SK-N-SH (cell line): Measurements from ENCODE around the gene NRM. TPM values are rescaled to one million over a fixed set of nuclear protein-coding genes. Genes with fewer than 3 reads are reported as not detected.

Experiments used
- CTCF ChIA-PET: fragments of 300-600, 350-600 bp; formaldehyde crosslinking; extraction: SDS; loops from one replicate; lab custom pipeline; 2021; lab: Yijun Ruan, JAX
- POLR2A ChIA-PET: fragments of 350-600 bp; sonication (Branson Sonifier 250); formaldehyde crosslinking; extraction: SDS; loops from one replicate; lab custom pipeline; 2020; ENCODE audit warnings: antibody characterized with exemption, inconsistent platforms; lab: Yijun Ruan, JAX
- DNase-seq: peaks from one replicate; pipeline ENCODE4 v3.0.0; 2012
- H2AFZ ChIP-seq: fragments of 200-600 bp; sonication (generic); 2 replicates; pipeline ENCODE4 v1.8.1; 2016; ENCODE audit warnings: antibody characterized with exemption, mild to moderate bottlenecking, low read depth
- H3F3A ChIP-seq: fragments of 200-600 bp; sonication (generic); replicated peaks from 2 replicates; pipeline ENCODE3; 2016; ENCODE audit warnings: antibody characterized with exemption, mild to moderate bottlenecking; ENCODE audit not compliant: insufficient read depth
- H3K27ac ChIP-seq, 2 experiments: fragments of 200-500 bp in 1 of 2; fragments of 200-600 bp in 1 of 2; sonication (Bioruptor generic) in 1 of 2; sonication (generic), shearing (Covaris generic) in 1 of 2; 2 replicates each; pipeline versions ENCODE4 v1.5.1 to v1.6.1; 2014 to 2016; ENCODE audit warnings: low read depth in 2 of 2, inconsistent platforms in 1 of 2, low read length in 1 of 2, mild to moderate bottlenecking in 1 of 2, mixed read lengths in 1 of 2
- H3K27me3 ChIP-seq: fragments of 200-600 bp; sonication (generic), shearing (Covaris generic); 2 replicates; pipeline ENCODE4 v1.6.1; 2016; ENCODE audit warnings: mixed run types; ENCODE audit not compliant: insufficient read depth
- H3K36me3 ChIP-seq, 2 experiments: fragments of 200-500 bp in 1 of 2; fragments of 200-600 bp in 1 of 2; sonication (Bioruptor generic) in 1 of 2; sonication (generic) in 1 of 2; replicated peaks in 1 of 2; 2 replicates each; pipeline versions ENCODE3 to v1.5.1; 2014 to 2016; ENCODE audit warnings: low read length in 1 of 2, mild to moderate bottlenecking in 1 of 2; ENCODE audit not compliant: insufficient read depth in 2 of 2, control insufficient read depth in 1 of 2
- H3K4me1 ChIP-seq, 2 experiments: fragments of 200-500 bp in 1 of 2; fragments of 200-600 bp in 1 of 2; sonication (Bioruptor generic) in 1 of 2; sonication (generic), shearing (Covaris generic) in 1 of 2; 2 replicates each; pipeline versions ENCODE4 v1.5.1 to v1.6.1; 2014 to 2016; ENCODE audit warnings: low read depth in 1 of 2, low read length in 1 of 2, mixed run types in 1 of 2; ENCODE audit not compliant: insufficient read depth in 2 of 2, control insufficient read depth in 1 of 2
- H3K4me2 ChIP-seq: fragments of 200-600 bp; sonication (generic), shearing (Covaris generic); 2 replicates; pipeline ENCODE4 v1.6.1; 2017; ENCODE audit warnings: mixed run types
- H3K4me3 ChIP-seq, 2 experiments: fragments of 200-500 bp in 1 of 2; fragments of 200-600 bp in 1 of 2; sonication (Bioruptor generic) in 1 of 2; sonication (generic), shearing (Covaris generic) in 1 of 2; 2 replicates each; pipeline versions ENCODE4 v1.5.1 to v1.8.1; 2014 to 2016; ENCODE audit warnings: low read depth in 2 of 2, inconsistent platforms in 1 of 2, low read length in 1 of 2, mild to moderate bottlenecking in 1 of 2, mixed read lengths in 1 of 2, moderate library complexity in 1 of 2
- H3K79me2 ChIP-seq: fragments of 200-600 bp; sonication (generic); 2 replicates; pipeline ENCODE4 v1.8.1; 2017; ENCODE audit warnings: mild to moderate bottlenecking; ENCODE audit not compliant: insufficient read depth
- H3K9ac ChIP-seq: fragments of 200-600 bp; sonication (generic); 2 replicates; pipeline ENCODE4 v1.6.1; 2017; ENCODE audit warnings: mixed run types
- H3K9me2 ChIP-seq: fragments of 200-600 bp; sonication (generic); 2 replicates; pipeline ENCODE4 v1.6.1; 2017; ENCODE audit warnings: mixed run types
- H3K9me3 ChIP-seq: fragments of 200-600 bp; sonication (generic); 2 replicates; pipeline ENCODE4 v1.6.1; 2017; ENCODE audit warnings: mixed run types, mild to moderate bottlenecking, moderate library complexity
- H4K20me1 ChIP-seq: fragments of 200-600 bp; sonication (generic); 2 replicates; pipeline ENCODE4 v1.6.1; 2017; ENCODE audit warnings: mild to moderate bottlenecking, mixed run types; ENCODE audit not compliant: insufficient read depth
- CHD2 ChIP-seq: fragments of 150-350 bp; IDR thresholded peaks from 2 replicates; pipeline ENCODE4 v1.6.1; 2018; ENCODE audit warnings: low read length; ENCODE audit not compliant: partially characterized antibody
- ELF1 ChIP-seq: IDR thresholded peaks from 2 replicates; pipeline ENCODE4 v1.4.0; 2012
- EZH2phosphoT487 ChIP-seq: fragments of 200-600 bp; sonication (generic); IDR thresholded peaks from 2 replicates; pipeline ENCODE4 v1.6.1; 2017; ENCODE audit warnings: low read depth, mixed run types, mild to moderate bottlenecking, antibody characterized with exemption, moderate library complexity, borderline replicate concordance
- FOXJ3 ChIP-seq: sonication (generic); formaldehyde crosslinking; IDR thresholded peaks from 2 replicates; pipeline ENCODE4 v1.5.1; 2020; ENCODE audit warnings: mild to moderate bottlenecking, missing genetic modification reagents
- FOXM1 ChIP-seq: IDR thresholded peaks from 2 replicates; pipeline ENCODE4 v1.4.0; 2012; ENCODE audit warnings: low read depth, mild to moderate bottlenecking
- GABPA ChIP-seq: IDR thresholded peaks from 2 replicates; pipeline ENCODE4 v1.4.0; 2012; ENCODE audit warnings: low read depth, mild to moderate bottlenecking
- JUND ChIP-seq: IDR thresholded peaks from 2 replicates; pipeline ENCODE4 v1.4.0; 2012
- MXI1 ChIP-seq: IDR thresholded peaks from 2 replicates; pipeline ENCODE4 v1.6.1; 2012; ENCODE audit warnings: mild to moderate bottlenecking, low read depth, low read length, improper control_type of control experiment
- NFIC ChIP-seq: IDR thresholded peaks from 2 replicates; pipeline ENCODE4 v1.4.0; 2012; ENCODE audit warnings: borderline replicate concordance
- POLR2AphosphoS5 ChIP-seq: IDR thresholded peaks from 2 replicates; pipeline ENCODE4 v1.6.1; 2012; ENCODE audit warnings: low read depth, low read length
- RAD21 ChIP-seq: IDR thresholded peaks from 2 replicates; pipeline ENCODE4 v1.6.1; 2012; ENCODE audit warnings: mild to moderate bottlenecking, low read length
- RCOR1 ChIP-seq: fragments of 150-350 bp; IDR thresholded peaks from 2 replicates; pipeline ENCODE4 v1.6.1; 2017; ENCODE audit warnings: antibody characterized with exemption, low read length
- RFX5 ChIP-seq: IDR thresholded peaks from 2 replicates; pipeline ENCODE4 v1.6.1; 2012; ENCODE audit warnings: mild to moderate bottlenecking, improper control_type of control experiment, low read length
- RXRA ChIP-seq: IDR thresholded peaks from 2 replicates; pipeline ENCODE4 v1.4.0; 2012; ENCODE audit warnings: low read depth, mild to moderate bottlenecking, borderline replicate concordance
- TAF1 ChIP-seq: IDR thresholded peaks from 2 replicates; pipeline ENCODE4 v1.6.1; 2012; ENCODE audit warnings: low read depth, mild to moderate bottlenecking, low read length, moderate library complexity, borderline replicate concordance
- TCF12 ChIP-seq: IDR thresholded peaks from 2 replicates; pipeline ENCODE4 v1.4.0; 2012
- TEAD4 ChIP-seq: IDR thresholded peaks from 2 replicates; pipeline ENCODE4 v1.4.0; 2012; ENCODE audit warnings: mild to moderate bottlenecking, borderline replicate concordance; ENCODE audit not compliant: insufficient read depth
- YY1 ChIP-seq: IDR thresholded peaks from 2 replicates; pipeline ENCODE4 v1.4.0; 2012; ENCODE audit warnings: low read depth, mild to moderate bottlenecking
- WGBS: methylation state at CpG from one replicate; pipeline ENCODE4 v1.1.6; 2017; ENCODE audit warnings: low lambda C conversion rate; 5-methylcytosine and 5-hydroxymethylcytosine counted together
- polyA plus RNA-seq, 3 experiments: library from polyadenylated mRNA; depleted of rRNA; stranded (reverse); fragments of >200 nt; gene quantifications; 2 replicates each; pipeline ENCODE4 v1.2.3, GENCODE V29; 2012
- TF ChIP-seq, protein P1 (sequence below): fragments of 150-350 bp; IDR thresholded peaks from 2 replicates; pipeline ENCODE4 v1.6.1; 2017; ENCODE audit warnings: antibody characterized with exemption, low read length, low read depth, borderline replicate concordance
- TF ChIP-seq, protein P2 (sequence below): fragments of 200-600 bp; sonication (generic); IDR thresholded peaks from 2 replicates; pipeline ENCODE4 v1.6.1; 2017; ENCODE audit warnings: antibody characterized with exemption, mild to moderate bottlenecking, moderate library complexity
- TF ChIP-seq, protein P3 (sequence below): fragments of 150-350 bp; IDR thresholded peaks from 2 replicates; pipeline ENCODE4 v1.6.1; 2016; ENCODE audit warnings: mild to moderate bottlenecking, low read depth, low read length
- TF ChIP-seq, protein P4 (sequence below): IDR thresholded peaks from 2 replicates; pipeline ENCODE4; 2012
- TF ChIP-seq, protein P5 (sequence below): IDR thresholded peaks from 2 replicates; pipeline ENCODE4 v1.6.1; 2012; ENCODE audit warnings: mild to moderate bottlenecking, low read depth, low read length, moderate library complexity

The NRM gene, protein sequence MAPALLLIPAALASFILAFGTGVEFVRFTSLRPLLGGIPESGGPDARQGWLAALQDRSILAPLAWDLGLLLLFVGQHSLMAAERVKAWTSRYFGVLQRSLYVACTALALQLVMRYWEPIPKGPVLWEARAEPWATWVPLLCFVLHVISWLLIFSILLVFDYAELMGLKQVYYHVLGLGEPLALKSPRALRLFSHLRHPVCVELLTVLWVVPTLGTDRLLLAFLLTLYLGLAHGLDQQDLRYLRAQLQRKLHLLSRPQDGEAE
- polyA plus RNA-seq (2012; rRNA removed) = 19.7 and 26.8 TPM in 2 replicates
- 11.9 and 19.3 TPM in 2 replicates for polyA plus RNA-seq (2012; cell fraction: cytosol; rRNA removed)
- 15.7 and 18.5 TPM in 2 replicates for polyA plus RNA-seq (2012; cell fraction: nucleus; rRNA removed)

DNA sequence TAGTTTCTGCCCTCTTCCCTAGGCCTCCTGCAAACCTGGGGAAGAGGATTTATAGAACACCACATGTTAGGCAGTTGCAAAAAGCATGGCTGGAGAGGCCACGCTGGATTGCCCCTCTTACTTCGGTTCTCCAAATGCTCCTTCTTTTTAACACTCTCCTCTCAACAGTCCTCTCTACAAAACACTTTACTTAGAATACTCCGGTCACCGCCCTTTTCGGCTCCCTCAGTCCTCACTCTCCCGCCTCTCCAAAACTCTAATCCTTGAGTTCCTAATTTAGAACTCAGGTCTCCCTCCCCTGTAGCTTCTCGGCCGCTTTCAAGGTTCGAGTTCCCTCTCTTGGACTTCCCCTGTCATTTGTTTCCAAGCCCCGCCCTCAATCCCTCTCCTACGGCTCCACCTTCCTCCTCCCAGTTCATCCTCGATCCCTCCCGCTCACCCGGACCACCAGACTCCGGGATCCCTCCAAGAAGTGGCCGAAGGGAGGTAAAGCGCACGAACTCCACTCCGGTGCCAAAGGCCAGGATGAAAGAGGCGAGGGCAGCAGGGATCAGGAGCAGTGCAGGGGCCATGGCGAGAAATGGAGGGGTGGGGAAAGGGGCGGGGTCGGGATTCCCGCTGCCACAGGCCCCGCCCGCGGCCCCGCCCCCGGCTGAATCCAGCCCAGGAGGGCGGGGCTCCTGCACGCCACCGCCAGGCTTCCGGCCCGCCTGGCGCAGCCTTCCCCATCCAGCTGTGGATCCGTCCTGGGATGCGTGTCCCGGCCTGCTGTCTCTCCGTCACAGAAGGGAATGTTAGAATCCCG, at the start of gene NRM:
Gene NRM, minus strand, starts transcription at position 582 of the 805 bp plus-strand sequence. Its CDS starts 10 bp downstream, at position 572.
- Histone ChIP-seq H3K9me2 (no peaks in the 10 kb centered on the region), H2AFZ (peak within 1 kb of the TSS; percentile 88), H3K36me3 (no peaks in the 10 kb centered on the region), H3F3A (no peaks in the 10 kb centered on the region), H3K4me2 (peak within 1 kb of the TSS; percentile 76), H3K4me1 (peaks cover 17 to 34% of the 10 kb centered on the region in 2 experiments; a peak in 2 of 4 replicates), H3K9me3 (no peaks in the 10 kb centered on the region), H3K79me2 (peaks cover 49% of the 10 kb centered on the region), H3K27ac (peak within 1 kb of the TSS; percentile 78 to 87), H3K27me3 (no peaks in the 10 kb centered on the region), H3K4me3 (peak within 1 kb of the TSS; percentile 66 to 86), H4K20me1 (no peaks in the 10 kb centered on the region; the same call in 1 of the 2 replicates), H3K9ac (peak within 1 kb of the TSS; percentile 74)
- POLR2A ChIA-PET = interaction anchor here (0.5 to 1.5 kb wide), 8 partner anchors 9 to 847 kb away, joined by 3 to 6 read pairs (median 3); partner anchors contain the start of gene MDC1
- CTCF ChIA-PET = interaction anchor here (2.0 to 29.8 kb wide), 3 partner anchors 8 to 32 kb away, joined by 7 to 838 read pairs (median 56); partner anchors contain the start of genes FLOT1, MDC1 and TUBB
- WGBS = under 1% methylated on average over 35 of the region's 40 CpGs
- DNase-seq = peak; percentile 94
- TF ChIP-seq, protein P1, sequence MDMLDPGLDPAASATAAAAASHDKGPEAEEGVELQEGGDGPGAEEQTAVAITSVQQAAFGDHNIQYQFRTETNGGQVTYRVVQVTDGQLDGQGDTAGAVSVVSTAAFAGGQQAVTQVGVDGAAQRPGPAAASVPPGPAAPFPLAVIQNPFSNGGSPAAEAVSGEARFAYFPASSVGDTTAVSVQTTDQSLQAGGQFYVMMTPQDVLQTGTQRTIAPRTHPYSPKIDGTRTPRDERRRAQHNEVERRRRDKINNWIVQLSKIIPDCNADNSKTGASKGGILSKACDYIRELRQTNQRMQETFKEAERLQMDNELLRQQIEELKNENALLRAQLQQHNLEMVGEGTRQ = no peak
- 0 out of 2 replicates have a peak, but pooled peaks have one; percentile 37 for TF ChIP-seq ELF1
- TF ChIP-seq, protein P2, sequence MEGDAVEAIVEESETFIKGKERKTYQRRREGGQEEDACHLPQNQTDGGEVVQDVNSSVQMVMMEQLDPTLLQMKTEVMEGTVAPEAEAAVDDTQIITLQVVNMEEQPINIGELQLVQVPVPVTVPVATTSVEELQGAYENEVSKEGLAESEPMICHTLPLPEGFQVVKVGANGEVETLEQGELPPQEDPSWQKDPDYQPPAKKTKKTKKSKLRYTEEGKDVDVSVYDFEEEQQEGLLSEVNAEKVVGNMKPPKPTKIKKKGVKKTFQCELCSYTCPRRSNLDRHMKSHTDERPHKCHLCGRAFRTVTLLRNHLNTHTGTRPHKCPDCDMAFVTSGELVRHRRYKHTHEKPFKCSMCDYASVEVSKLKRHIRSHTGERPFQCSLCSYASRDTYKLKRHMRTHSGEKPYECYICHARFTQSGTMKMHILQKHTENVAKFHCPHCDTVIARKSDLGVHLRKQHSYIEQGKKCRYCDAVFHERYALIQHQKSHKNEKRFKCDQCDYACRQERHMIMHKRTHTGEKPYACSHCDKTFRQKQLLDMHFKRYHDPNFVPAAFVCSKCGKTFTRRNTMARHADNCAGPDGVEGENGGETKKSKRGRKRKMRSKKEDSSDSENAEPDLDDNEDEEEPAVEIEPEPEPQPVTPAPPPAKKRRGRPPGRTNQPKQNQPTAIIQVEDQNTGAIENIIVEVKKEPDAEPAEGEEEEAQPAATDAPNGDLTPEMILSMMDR = no peak
- no peak for TF ChIP-seq RXRA
- TF ChIP-seq, protein P3, sequence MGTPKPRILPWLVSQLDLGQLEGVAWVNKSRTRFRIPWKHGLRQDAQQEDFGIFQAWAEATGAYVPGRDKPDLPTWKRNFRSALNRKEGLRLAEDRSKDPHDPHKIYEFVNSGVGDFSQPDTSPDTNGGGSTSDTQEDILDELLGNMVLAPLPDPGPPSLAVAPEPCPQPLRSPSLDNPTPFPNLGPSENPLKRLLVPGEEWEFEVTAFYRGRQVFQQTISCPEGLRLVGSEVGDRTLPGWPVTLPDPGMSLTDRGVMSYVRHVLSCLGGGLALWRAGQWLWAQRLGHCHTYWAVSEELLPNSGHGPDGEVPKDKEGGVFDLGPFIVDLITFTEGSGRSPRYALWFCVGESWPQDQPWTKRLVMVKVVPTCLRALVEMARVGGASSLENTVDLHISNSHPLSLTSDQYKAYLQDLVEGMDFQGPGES = no peak
- TF ChIP-seq YY1 = no peak
- TF ChIP-seq NFIC = no peak
- TF ChIP-seq, protein P4, sequence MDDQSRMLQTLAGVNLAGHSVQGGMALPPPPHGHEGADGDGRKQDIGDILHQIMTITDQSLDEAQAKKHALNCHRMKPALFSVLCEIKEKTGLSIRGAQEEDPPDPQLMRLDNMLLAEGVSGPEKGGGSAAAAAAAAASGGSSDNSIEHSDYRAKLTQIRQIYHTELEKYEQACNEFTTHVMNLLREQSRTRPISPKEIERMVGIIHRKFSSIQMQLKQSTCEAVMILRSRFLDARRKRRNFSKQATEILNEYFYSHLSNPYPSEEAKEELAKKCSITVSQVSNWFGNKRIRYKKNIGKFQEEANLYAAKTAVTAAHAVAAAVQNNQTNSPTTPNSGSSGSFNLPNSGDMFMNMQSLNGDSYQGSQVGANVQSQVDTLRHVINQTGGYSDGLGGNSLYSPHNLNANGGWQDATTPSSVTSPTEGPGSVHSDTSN = no peak; the same call in 1 of the 2 replicates
- TF ChIP-seq TCF12 = peak; percentile 32; the same call in 1 of the 2 replicates
- TF ChIP-seq GABPA = peak; percentile 53; the same call in 1 of the 2 replicates
- peak; percentile 95 for TF ChIP-seq MXI1
- TF ChIP-seq POLR2AphosphoS5 = peak; percentile 78
- TF ChIP-seq TEAD4 = no peak
- TF ChIP-seq RAD21 = no peak
- no peak for TF ChIP-seq JUND
- no peak for TF ChIP-seq FOXM1
- no peak for TF ChIP-seq RCOR1
- TF ChIP-seq TAF1 = peak; percentile 55; the same call in 1 of the 2 replicates
- no peak for TF ChIP-seq RFX5
- no peak for TF ChIP-seq CHD2
- TF ChIP-seq, protein P5, sequence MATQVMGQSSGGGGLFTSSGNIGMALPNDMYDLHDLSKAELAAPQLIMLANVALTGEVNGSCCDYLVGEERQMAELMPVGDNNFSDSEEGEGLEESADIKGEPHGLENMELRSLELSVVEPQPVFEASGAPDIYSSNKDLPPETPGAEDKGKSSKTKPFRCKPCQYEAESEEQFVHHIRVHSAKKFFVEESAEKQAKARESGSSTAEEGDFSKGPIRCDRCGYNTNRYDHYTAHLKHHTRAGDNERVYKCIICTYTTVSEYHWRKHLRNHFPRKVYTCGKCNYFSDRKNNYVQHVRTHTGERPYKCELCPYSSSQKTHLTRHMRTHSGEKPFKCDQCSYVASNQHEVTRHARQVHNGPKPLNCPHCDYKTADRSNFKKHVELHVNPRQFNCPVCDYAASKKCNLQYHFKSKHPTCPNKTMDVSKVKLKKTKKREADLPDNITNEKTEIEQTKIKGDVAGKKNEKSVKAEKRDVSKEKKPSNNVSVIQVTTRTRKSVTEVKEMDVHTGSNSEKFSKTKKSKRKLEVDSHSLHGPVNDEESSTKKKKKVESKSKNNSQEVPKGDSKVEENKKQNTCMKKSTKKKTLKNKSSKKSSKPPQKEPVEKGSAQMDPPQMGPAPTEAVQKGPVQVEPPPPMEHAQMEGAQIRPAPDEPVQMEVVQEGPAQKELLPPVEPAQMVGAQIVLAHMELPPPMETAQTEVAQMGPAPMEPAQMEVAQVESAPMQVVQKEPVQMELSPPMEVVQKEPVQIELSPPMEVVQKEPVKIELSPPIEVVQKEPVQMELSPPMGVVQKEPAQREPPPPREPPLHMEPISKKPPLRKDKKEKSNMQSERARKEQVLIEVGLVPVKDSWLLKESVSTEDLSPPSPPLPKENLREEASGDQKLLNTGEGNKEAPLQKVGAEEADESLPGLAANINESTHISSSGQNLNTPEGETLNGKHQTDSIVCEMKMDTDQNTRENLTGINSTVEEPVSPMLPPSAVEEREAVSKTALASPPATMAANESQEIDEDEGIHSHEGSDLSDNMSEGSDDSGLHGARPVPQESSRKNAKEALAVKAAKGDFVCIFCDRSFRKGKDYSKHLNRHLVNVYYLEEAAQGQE = no peak; the same call in 1 of the 2 replicates
- no peak for TF ChIP-seq FOXJ3 (CRISPR knock-in tag)
- TF ChIP-seq EZH2phosphoT487 = no peak
